IMR-90 (cell line): ENCODE measurements around the gene MICAL3. TPM values are rescaled to one million over a fixed set of nuclear protein-coding genes. Genes with fewer than 3 reads are reported as not detected.

Experiments
- ATAC-seq: fragments of 200-7000 bp; cut with Tn5 transposase; 2 replicates; pipeline ENCODE4 v1.9.1; 2020; ENCODE audit warnings: low read depth, mild to moderate bottlenecking, moderate library complexity
- BruUV-seq: library from RNA; stranded (reverse); fragments of 400-500 nt; replicated peaks from 2 replicates; lab custom pipeline; 2021; lab: Mats Ljungman, UMichigan
- CTCF ChIA-PET: fragments of 300-600 bp; formaldehyde crosslinking; extraction: SDS; loops from one replicate; lab custom pipeline; 2021; ENCODE audit warnings: antibody characterized with exemption; lab: Yijun Ruan, JAX
- POLR2A ChIA-PET: fragments of 300-600 bp; sonication (Branson Sonifier 250); formaldehyde crosslinking; loops from one replicate; lab custom pipeline; 2022; ENCODE audit warnings: antibody characterized with exemption; ENCODE audit not compliant: unreplicated experiment; lab: Charles Lee
- DNase-seq: peaks from one replicate; pipeline ENCODE4 v3.0.0; 2013
- H2AFZ ChIP-seq: replicated peaks from 2 replicates; pipeline ENCODE3; 2013; ENCODE audit warnings: low read length, mild to moderate bottlenecking; ENCODE audit not compliant: poor library complexity
- H2AK5ac ChIP-seq: 2 replicates; pipeline ENCODE4 v1.6.1; 2013; ENCODE audit warnings: low read depth, low read length, inconsistent platforms
- H2AK9ac ChIP-seq: replicated peaks from 2 replicates; pipeline ENCODE3; 2013; ENCODE audit warnings: mild to moderate bottlenecking, low read depth, low read length, moderate library complexity; ENCODE audit not compliant: poor library complexity
- H2BK120ac ChIP-seq: 2 replicates; pipeline ENCODE4 v1.6.1; 2013; ENCODE audit warnings: low read depth, low read length, inconsistent platforms
- H2BK15ac ChIP-seq: 3 replicates; pipeline ENCODE4 v1.6.1; 2013; ENCODE audit warnings: low read depth, low read length, inconsistent platforms
- H2BK20ac ChIP-seq: 2 replicates; pipeline ENCODE4 v1.6.1; 2013; ENCODE audit warnings: low read depth, mild to moderate bottlenecking, inconsistent platforms, low read length, moderate library complexity
- H2BK5ac ChIP-seq: 2 replicates; pipeline ENCODE4 v1.6.1; 2013; ENCODE audit warnings: mild to moderate bottlenecking, low read depth, low read length, inconsistent platforms; ENCODE audit not compliant: poor library complexity, severe bottlenecking
- H3K14ac ChIP-seq: replicated peaks from 2 replicates; pipeline ENCODE4 v1.6.1; 2013; ENCODE audit warnings: low read depth, low read length, inconsistent platforms
- H3K18ac ChIP-seq: 2 replicates; pipeline ENCODE4 v1.6.1; 2013; ENCODE audit warnings: low read depth, low read length, control low read depth
- H3K23ac ChIP-seq: 2 replicates; pipeline ENCODE4 v1.6.1; 2013; ENCODE audit warnings: low read depth, low read length, inconsistent platforms
- H3K27ac ChIP-seq: 2 replicates; pipeline ENCODE4 v1.5.1; 2013; ENCODE audit warnings: mild to moderate bottlenecking, control low read depth, low read length; ENCODE audit not compliant: insufficient read depth
- H3K27me3 ChIP-seq: 2 replicates; pipeline ENCODE4 v1.6.1; 2013; ENCODE audit warnings: low read length; ENCODE audit not compliant: control insufficient read depth, insufficient read depth
- H3K36me3 ChIP-seq: 2 replicates; pipeline ENCODE4 v1.6.1; 2013; ENCODE audit warnings: low read length, mixed read lengths; ENCODE audit not compliant: control insufficient read depth, insufficient read depth
- H3K4ac ChIP-seq: 2 replicates; pipeline ENCODE4 v1.6.1; 2013; ENCODE audit warnings: low read depth, low read length, inconsistent platforms
- H3K4me1 ChIP-seq: 2 replicates; pipeline ENCODE4 v1.6.1; 2013; ENCODE audit warnings: low read length, mixed read lengths; ENCODE audit not compliant: control insufficient read depth, insufficient read depth
- H3K4me2 ChIP-seq: 2 replicates; pipeline ENCODE4 v1.6.1; 2013; ENCODE audit warnings: low read depth, mild to moderate bottlenecking, control low read depth, low read length, moderate library complexity
- H3K4me3 ChIP-seq: 2 replicates; pipeline ENCODE4 v1.5.1; 2013; ENCODE audit warnings: low read depth, mild to moderate bottlenecking, control low read depth, low read length, moderate library complexity; ENCODE audit not compliant: insufficient read depth
- H3K56ac ChIP-seq: 2 replicates; pipeline ENCODE4 v1.6.1; 2013; ENCODE audit warnings: low read length, inconsistent platforms; ENCODE audit not compliant: insufficient read depth; ENCODE audit errors: extremely low read depth
- H3K79me1 ChIP-seq, 2 experiments: 2 replicates each; pipeline ENCODE4 v1.6.1; 2013; ENCODE audit warnings: low read length in 2 of 2, inconsistent platforms in 1 of 2, low read depth in 1 of 2
- H3K9ac ChIP-seq: 2 replicates; pipeline ENCODE4 v1.6.1; 2013; ENCODE audit warnings: low read depth, low read length, control low read depth
- H3K9me1 ChIP-seq: 2 replicates; pipeline ENCODE4 v1.6.1; 2013; ENCODE audit warnings: low read length, inconsistent platforms; ENCODE audit not compliant: insufficient read depth
- H3K9me3 ChIP-seq: 2 replicates; pipeline ENCODE4 v1.6.1; 2013; ENCODE audit warnings: low read length; ENCODE audit not compliant: control insufficient read depth, insufficient read depth
- H4K20me1 ChIP-seq: 2 replicates; pipeline ENCODE4 v1.6.1; 2013; ENCODE audit warnings: low read length, inconsistent platforms; ENCODE audit not compliant: insufficient read depth
- H4K5ac ChIP-seq: 2 replicates; pipeline ENCODE4 v1.6.1; 2013; ENCODE audit warnings: mild to moderate bottlenecking, low read depth, low read length, control low read depth
- H4K8ac ChIP-seq, 2 experiments: 2 replicates each; pipeline ENCODE4 v1.6.1; 2013; ENCODE audit warnings: low read depth in 2 of 2, low read length in 2 of 2, control low read depth in 1 of 2, inconsistent platforms in 1 of 2
- H4K91ac ChIP-seq: 2 replicates; pipeline ENCODE4 v1.6.1; 2013; ENCODE audit warnings: low read depth, low read length, inconsistent platforms; ENCODE audit not compliant: insufficient read depth
- BHLHE40 ChIP-seq: fragments of 150-350 bp; IDR thresholded peaks from 2 replicates; pipeline ENCODE4 v1.6.1; 2016; ENCODE audit warnings: mild to moderate bottlenecking, low read depth, low read length
- CEBPB ChIP-seq: IDR thresholded peaks from 2 replicates; pipeline ENCODE4 v1.6.1; 2012; ENCODE audit warnings: low read depth, low read length, improper control_type of control experiment
- FOS ChIP-seq: fragments of 150-350 bp; IDR thresholded peaks from 2 replicates; pipeline ENCODE4 v1.6.1; 2016; ENCODE audit warnings: low read depth, low read length
- MAFK ChIP-seq: IDR thresholded peaks from 2 replicates; pipeline ENCODE4 v1.6.1; 2012; ENCODE audit warnings: low read depth, low read length, improper control_type of control experiment
- MAZ ChIP-seq: IDR thresholded peaks from 2 replicates; pipeline ENCODE4 v1.6.1; 2012; ENCODE audit warnings: low read depth, mild to moderate bottlenecking, low read length, improper control_type of control experiment, moderate library complexity, borderline replicate concordance
- MXI1 ChIP-seq: IDR thresholded peaks from 2 replicates; pipeline ENCODE4 v1.6.1; 2012; ENCODE audit warnings: low read depth, mild to moderate bottlenecking, low read length, moderate library complexity, borderline replicate concordance
- RAD21 ChIP-seq: IDR thresholded peaks from 2 replicates; pipeline ENCODE4 v1.6.1; 2012; ENCODE audit warnings: low read length, improper control_type of control experiment
- RFX5 ChIP-seq: IDR thresholded peaks from 2 replicates; pipeline ENCODE4 v1.8.0; 2012; ENCODE audit warnings: low read depth, mild to moderate bottlenecking, low read length, moderate library complexity
- SMC3 ChIP-seq: fragments of 150-350 bp; IDR thresholded peaks from 2 replicates; pipeline ENCODE4 v1.6.1; 2016; ENCODE audit warnings: low read depth, mild to moderate bottlenecking, antibody characterized with exemption, low read length, moderate library complexity
- WGBS, 2 experiments: methylation state at CpG; one replicate each; pipeline versions ENCODE4 v1.1.5 to v1.1.7; 2013; ENCODE audit warnings: missing lambda C conversion rate in 2 of 2; ENCODE audit not compliant: insufficient read length in 1 of 2; ENCODE audit errors: extremely low coverage in 2 of 2; 5-methylcytosine and 5-hydroxymethylcytosine counted together
- dilution Hi-C: fragments of 300-500 bp; cut with HindIII; formaldehyde crosslinking; loops from one replicate; pipeline ENCODE4 v1.14.3; 2018; ENCODE audit warnings: low sequenced_read_pairs; ENCODE audit not compliant: unreplicated experiment
- in situ Hi-C: fragments of 300-500 bp; cut with MboI; formaldehyde crosslinking; loops from 3 replicates; pipeline ENCODE4 v1.14.3; 2019; ENCODE audit warnings: low sequenced_read_pairs, inconsistent platforms, mixed read lengths
- intact Hi-C: fragments of 100-400 bp; cut with micrococcal nuclease; formaldehyde crosslinking; loops from 2 replicates; pipeline ENCODE4 v1.10.0; 2022
- polyA plus RNA-seq, 3 experiments: library from polyadenylated mRNA; depleted of rRNA; stranded (reverse); fragments of >200 nt; gene quantifications; 2 replicates each; pipeline ENCODE4 v1.2.3, GENCODE V29; 2012; ENCODE audit warnings: low replicate concordance in 1 of 3
- total RNA-seq: library from RNA; depleted of rRNA; stranded (reverse); fragments of >200 nt; gene quantifications from 2 replicates; pipeline ENCODE4 v1.2.3, GENCODE V29; 2012

Gene MICAL3
- total and polyA plus RNA-seq, 2 of the 4 experiments (the other 2 are of a cell fraction), result 17.6 to 26.8 TPM

DNA sequence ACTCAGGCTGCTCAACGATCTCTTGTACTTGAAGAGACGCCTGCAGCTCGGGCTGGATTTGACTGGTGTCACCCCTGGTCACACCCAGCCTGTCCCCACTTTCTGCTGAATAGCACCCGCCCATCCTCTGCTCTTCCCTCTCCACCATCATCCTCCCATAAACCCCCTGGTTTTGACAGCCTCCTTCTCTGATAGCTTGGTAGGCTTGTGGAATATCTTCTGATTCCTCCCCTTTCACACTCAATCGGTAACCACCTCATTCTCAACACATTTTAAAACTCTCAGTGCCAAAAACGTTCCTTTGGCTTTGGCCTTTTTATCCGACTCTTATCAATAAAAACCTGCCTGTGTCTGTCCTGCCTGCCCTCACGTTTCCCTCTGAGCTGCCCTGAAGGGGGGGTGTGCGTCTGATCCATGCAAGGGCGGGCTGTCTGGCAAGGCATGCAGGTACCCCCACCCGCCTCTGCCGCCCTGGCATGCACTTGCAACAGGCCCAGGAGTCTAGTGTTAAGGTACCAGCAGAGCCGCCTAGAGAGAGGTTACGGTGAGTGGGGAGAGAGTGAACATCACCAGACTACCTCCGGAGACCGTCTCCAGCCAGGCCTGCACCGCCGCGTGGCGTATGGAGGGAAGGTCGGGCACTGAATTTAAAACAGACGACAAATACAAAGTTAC lies 198.3 kb downstream of the MICAL3 start:
- dilution Hi-C loops (no loop called here), intact Hi-C loops (no loop called here), in situ Hi-C loops (no loop called here)
- WGBS, 2 experiments, result 100% methylated on average over 4 of the region's 22 CpGs; no CpG with 5 or more reads in 1 of the 2 experiments
- no peak overlapping the region for H3K4ac ChIP-seq
- H3K79me1 ChIP-seq, result no peaks in the 10 kb centered on the region
- BruUV-seq, result no TSS peak
- H3K36me3 ChIP-seq, result peaks cover 25% of the 10 kb centered on the region
- H2AK9ac ChIP-seq, result no peak overlapping the region
- H3K27me3 ChIP-seq, result no peaks in the 10 kb centered on the region
- H2BK120ac ChIP-seq, result no peak overlapping the region
- no peak for DNase-seq
- no peak overlapping the region for H2AK5ac ChIP-seq
- TF ChIP-seq MXI1 (no peak), RAD21 (no peak), MAZ (no peak), RFX5 (no peak), SMC3 (no peak), BHLHE40 (no peak), CEBPB (no peak), MAFK (no peak), FOS (no peak)
- H4K5ac ChIP-seq, result no peak overlapping the region
- no peak overlapping the region for H2BK15ac ChIP-seq
- H4K8ac ChIP-seq, result no peak overlapping the region
- H3K14ac ChIP-seq, result no peak overlapping the region
- no peaks in the 10 kb centered on the region; the same call in 1 of the 2 replicates for H4K20me1 ChIP-seq
- H3K4me3 ChIP-seq, result no peak overlapping the region
- no peak overlapping the region for H2BK5ac ChIP-seq
- ChIA-PET POLR2A (no interaction called here), CTCF (no interaction called here)
- H3K9me1 ChIP-seq, result no peaks in the 10 kb centered on the region
- ATAC-seq, result no peak
- no peaks in the 10 kb centered on the region for H3K9me3 ChIP-seq
- no peak overlapping the region for H3K27ac ChIP-seq
- H3K56ac ChIP-seq, result no peak overlapping the region
- no peak overlapping the region for H2BK20ac ChIP-seq
- H3K9ac ChIP-seq, result no peak overlapping the region
- no peaks in the 10 kb centered on the region for H3K4me1 ChIP-seq
- no peak overlapping the region for H2AFZ ChIP-seq
- H4K91ac ChIP-seq, result no peak overlapping the region
- H3K4me2 ChIP-seq, result no peak overlapping the region
- H3K23ac ChIP-seq, result no peak overlapping the region
- no peak overlapping the region for H3K18ac ChIP-seq
